ENCODE data around the gene CORO2B. TPM values are rescaled to one million over a fixed set of nuclear protein-coding genes. Genes with fewer than 3 reads are reported as not detected.

CORO2B gene
- total and polyA plus RNA-seq, 5 experiments from 2014 or later, result 0.44 to 0.73 TPM; not detected in 3

GRCh38 chr15:68707386-68707785 lies 128.6 kb downstream of the CORO2B start:
- H3K27ac Mint-ChIP-seq, result no peak overlapping the region
- peaks cover 0 to 15% (median 2%) of the 10 kb centered on the region in 5 donors for H3K27me3 Mint-ChIP-seq
- POLR2A ChIA-PET, result no interaction called here
- no peak overlapping the region for H3K4me3 Mint-ChIP-seq
- no peaks in the 10 kb centered on the region for H3K36me3 Mint-ChIP-seq
- no peaks in the 10 kb centered on the region for H3K4me1 Mint-ChIP-seq
- ATAC-seq (no peak), DNase-seq (no peak)
- H3K9me3 Mint-ChIP-seq, result no peaks in the 10 kb centered on the region

GRCh38 chr15:68709876-68710275 lies 131.1 kb downstream of the CORO2B start:
- Mint-ChIP-seq H3K36me3 (no peaks in the 10 kb centered on the region), H3K4me3 (no peak overlapping the region), H3K27me3 (peaks cover 0 to 15% (median 2%) of the 10 kb centered on the region in 5 donors), H3K9me3 (no peaks in the 10 kb centered on the region), H3K27ac (no peak overlapping the region), H3K4me1 (no peaks in the 10 kb centered on the region)
- POLR2A ChIA-PET, result no interaction called here
- no peak for DNase-seq
- no peak for ATAC-seq

GRCh38 chr15:68710536-68710935 lies 131.7 kb downstream of the CORO2B start:
- POLR2A ChIA-PET, result no interaction called here
- Mint-ChIP-seq H3K9me3 (no peaks in the 10 kb centered on the region), H3K4me3 (no peak overlapping the region), H3K4me1 (no peaks in the 10 kb centered on the region), H3K27ac (no peak overlapping the region), H3K36me3 (no peaks in the 10 kb centered on the region), H3K27me3 (peaks cover 0 to 15% (median 2%) of the 10 kb centered on the region in 5 donors)
- ATAC-seq (no peak), DNase-seq (no peak)

GRCh38 chr15:68711406-68711805 lies 132.6 kb downstream of the CORO2B start:
- H3K27ac Mint-ChIP-seq, result no peak overlapping the region
- no peaks in the 10 kb centered on the region for H3K4me1 Mint-ChIP-seq
- H3K4me3 Mint-ChIP-seq, result no peak overlapping the region
- no peaks in the 10 kb centered on the region for H3K9me3 Mint-ChIP-seq
- POLR2A ChIA-PET, result no interaction called here
- ATAC-seq, result no peak
- H3K36me3 Mint-ChIP-seq, result no peaks in the 10 kb centered on the region
- peaks cover 2 to 17% (median 9%) of the 10 kb centered on the region in 5 donors for H3K27me3 Mint-ChIP-seq
- no peak for DNase-seq

GRCh38 chr15:68712886-68713285 lies 134.1 kb downstream of the CORO2B start:
- H3K27me3 Mint-ChIP-seq, result peaks cover 5 to 20% (median 15%) of the 10 kb centered on the region in 5 donors
- POLR2A ChIA-PET, result no interaction called here
- H3K27ac Mint-ChIP-seq, result no peak overlapping the region
- no peak for DNase-seq
- no peak for ATAC-seq
- no peak overlapping the region for H3K4me3 Mint-ChIP-seq
- no peaks in the 10 kb centered on the region for H3K4me1 Mint-ChIP-seq
- no peaks in the 10 kb centered on the region for H3K36me3 Mint-ChIP-seq
- no peaks in the 10 kb centered on the region for H3K9me3 Mint-ChIP-seq

- ATAC-seq, result no peak
- H3K4me1 Mint-ChIP-seq, result no peaks in the 10 kb centered on the region
- H3K9me3 Mint-ChIP-seq, result no peaks in the 10 kb centered on the region
- H3K36me3 Mint-ChIP-seq, result no peaks in the 10 kb centered on the region
- no peak overlapping the region for H3K4me3 Mint-ChIP-seq
- no peak for DNase-seq
- no peak overlapping the region for H3K27ac Mint-ChIP-seq
- H3K27me3 Mint-ChIP-seq, result peaks cover 5 to 20% (median 15%) of the 10 kb centered on the region in 5 donors
- POLR2A ChIA-PET, result no interaction called here
Measured at GRCh38 chr15:68713874-68714273, 135.1 kb downstream of the CORO2B start.

- no peaks in the 10 kb centered on the region for H3K9me3 Mint-ChIP-seq
- H3K27ac Mint-ChIP-seq, result no peak overlapping the region
- POLR2A ChIA-PET, result no interaction called here
- H3K36me3 Mint-ChIP-seq, result no peaks in the 10 kb centered on the region
- H3K27me3 Mint-ChIP-seq, result peaks cover 5 to 18% (median 15%) of the 10 kb centered on the region in 5 donors
- ATAC-seq, result no peak
- no peak for DNase-seq
- no peaks in the 10 kb centered on the region for H3K4me1 Mint-ChIP-seq
- no peak overlapping the region for H3K4me3 Mint-ChIP-seq
Measured at GRCh38 chr15:68715111-68715510, 136.3 kb downstream of the CORO2B start.

- no peaks in the 10 kb centered on the region for H3K36me3 Mint-ChIP-seq
- DNase-seq (no peak), ATAC-seq (no peak)
- no peak overlapping the region for H3K4me3 Mint-ChIP-seq
- POLR2A ChIA-PET, result no interaction called here
- H3K9me3 Mint-ChIP-seq, result no peaks in the 10 kb centered on the region
- H3K27ac Mint-ChIP-seq, result no peak overlapping the region
- H3K4me1 Mint-ChIP-seq, result no peaks in the 10 kb centered on the region
- peaks cover 6 to 15% (median 12%) of the 10 kb centered on the region in 5 donors for H3K27me3 Mint-ChIP-seq
Measured at GRCh38 chr15:68717951-68718350, 139.2 kb downstream of the CORO2B start.

GRCh38 chr15:68718468-68718867 lies 139.7 kb downstream of the CORO2B start:
- POLR2A ChIA-PET, result no interaction called here
- ATAC-seq (no peak), DNase-seq (no peak)
- H3K36me3 Mint-ChIP-seq, result no peaks in the 10 kb centered on the region
- H3K4me3 Mint-ChIP-seq, result no peak overlapping the region
- H3K4me1 Mint-ChIP-seq, result no peaks in the 10 kb centered on the region
- H3K27me3 Mint-ChIP-seq, result peaks cover 6 to 15% (median 12%) of the 10 kb centered on the region in 5 donors
- no peaks in the 10 kb centered on the region for H3K9me3 Mint-ChIP-seq
- no peak overlapping the region for H3K27ac Mint-ChIP-seq

GRCh38 chr15:68719051-68719450 lies 140.3 kb downstream of the CORO2B start:
- ATAC-seq (no peak), DNase-seq (no peak)
- no peaks in the 10 kb centered on the region for H3K36me3 Mint-ChIP-seq
- no peak overlapping the region for H3K27ac Mint-ChIP-seq
- no peak overlapping the region for H3K4me3 Mint-ChIP-seq
- POLR2A ChIA-PET, result no interaction called here
- no peaks in the 10 kb centered on the region for H3K4me1 Mint-ChIP-seq
- H3K9me3 Mint-ChIP-seq, result no peaks in the 10 kb centered on the region
- peaks cover 6 to 15% (median 12%) of the 10 kb centered on the region in 5 donors for H3K27me3 Mint-ChIP-seq

GRCh38 chr15:68719672-68720071 lies 140.9 kb downstream of the CORO2B start:
- POLR2A ChIA-PET, result no interaction called here
- no peak overlapping the region for H3K27ac Mint-ChIP-seq
- DNase-seq (no peak), ATAC-seq (no peak)
- no peaks in the 10 kb centered on the region for H3K9me3 Mint-ChIP-seq
- H3K4me3 Mint-ChIP-seq, result no peak overlapping the region
- H3K36me3 Mint-ChIP-seq, result no peaks in the 10 kb centered on the region
- H3K4me1 Mint-ChIP-seq, result no peaks in the 10 kb centered on the region
- peaks cover 6 to 15% (median 12%) of the 10 kb centered on the region in 5 donors for H3K27me3 Mint-ChIP-seq

GRCh38 chr15:68721886-68722285 lies 143.1 kb downstream of the CORO2B start:
- DNase-seq (no peak), ATAC-seq (no peak)
- Mint-ChIP-seq H3K36me3 (no peaks in the 10 kb centered on the region), H3K27me3 (peaks cover 0 to 5% (median 1%) of the 10 kb centered on the region in 5 donors), H3K4me1 (peaks cover 0 to 2% (median 0%) of the 10 kb centered on the region in 4 donors), H3K27ac (no peak overlapping the region), H3K4me3 (no peak overlapping the region), H3K9me3 (no peaks in the 10 kb centered on the region)
- POLR2A ChIA-PET, result no interaction called here

GRCh38 chr15:68725736-68726135 lies 146.9 kb downstream of the CORO2B start:
- DNase-seq (no peak), ATAC-seq (no peak)
- Mint-ChIP-seq H3K36me3 (no peaks in the 10 kb centered on the region), H3K27me3 (peaks cover 0 to 5% (median 0%) of the 10 kb centered on the region in 5 donors), H3K4me3 (no peak overlapping the region), H3K4me1 (peaks cover 0 to 2% (median 0%) of the 10 kb centered on the region in 4 donors), H3K27ac (no peak overlapping the region), H3K9me3 (no peaks in the 10 kb centered on the region)
- POLR2A ChIA-PET, result interaction anchor here (0.5 kb wide), 1 partner anchor 111 kb away, joined by 4 read pairs; no protein-coding TSS in a partner anchor

GRCh38 chr15:68726246-68726645 lies 147.5 kb downstream of the CORO2B start:
- no peak overlapping the region for H3K27ac Mint-ChIP-seq
- peaks cover 0 to 3% (median 0%) of the 10 kb centered on the region in 5 donors for H3K27me3 Mint-ChIP-seq
- POLR2A ChIA-PET, result no interaction called here
- no peaks in the 10 kb centered on the region for H3K36me3 Mint-ChIP-seq
- no peaks in the 10 kb centered on the region for H3K9me3 Mint-ChIP-seq
- ATAC-seq, result no peak
- no peak for DNase-seq
- peaks cover 0 to 2% (median 0%) of the 10 kb centered on the region in 4 donors for H3K4me1 Mint-ChIP-seq
- no peak overlapping the region for H3K4me3 Mint-ChIP-seq
